K562 (cell line): ENCODE measurements around the gene ST6GALNAC6. TPM values are rescaled to one million over a fixed set of nuclear protein-coding genes. Genes with fewer than 3 reads are reported as not detected.

Experiments used
- ATAC-seq: fragments of 200-7000 bp; cut with Tn5 transposase; 3 replicates; pipeline ENCODE4 v1.9.1; 2020; ENCODE audit warnings: moderate library complexity
- BruUV-seq: library from RNA; stranded (reverse); fragments of 400-500 nt; replicated peaks from 2 replicates; lab custom pipeline; 2021; lab: Mats Ljungman, UMichigan
- CTCF ChIA-PET: fragments of 300-600 bp; formaldehyde crosslinking; extraction: SDS; loops from one replicate; lab custom pipeline; 2021; ENCODE audit warnings: low intra/inter-chr PET ratio; lab: Yijun Ruan, JAX
- POLR2A ChIA-PET: fragments of 300-600, 350-650 bp; sonication (Branson Sonifier 250); formaldehyde crosslinking; extraction: SDS; loops from one replicate; lab custom pipeline; 2021; ENCODE audit warnings: antibody characterized with exemption, inconsistent platforms; lab: Yijun Ruan, JAX
- DNase-seq, 4 experiments: peaks; one replicate each; pipeline versions ENCODE4 v3.0.0 to v3.0.0-alpha.2; 2011 to 2018; ENCODE audit warnings: low spot score in 3 of 4, mixed read lengths in 3 of 4; ENCODE audit errors: extremely low read depth in 1 of 4
- FAIRE-seq: peaks from 2 replicates; lab custom pipeline; 2011; peaks lifted over from hg19 to GRCh38; lab: Jason Lieb, UNC
- H2AFZ ChIP-seq: 2 replicates; pipeline ENCODE4 v1.6.0; 2011; ENCODE audit warnings: low read depth, low read length, control low read depth, inconsistent platforms
- H3K27ac ChIP-seq: fragments of 200-600 bp; 3 replicates; pipeline ENCODE4 v1.8.0; 2011; ENCODE audit warnings: low read depth, mild to moderate bottlenecking, control low read depth, inconsistent platforms, low read length, moderate library complexity, mixed read lengths; ENCODE audit errors: extremely low read depth
- H3K27me3 ChIP-seq, 2 experiments: fragments of 300-600 bp in 1 of 2; 2 replicates in 1 of 2; 3 replicates in 1 of 2; pipeline versions ENCODE4 v1.6.0 to v1.8.0; 2011; ENCODE audit warnings: inconsistent platforms in 2 of 2, low read length in 2 of 2, mild to moderate bottlenecking in 1 of 2, mixed read lengths in 1 of 2, moderate library complexity in 1 of 2; ENCODE audit not compliant: control insufficient read depth in 2 of 2, insufficient read depth in 2 of 2
- H3K36me3 ChIP-seq: fragments of 300-600 bp; 3 replicates; pipeline ENCODE4 v1.8.0; 2011; ENCODE audit warnings: mild to moderate bottlenecking, low read length, inconsistent platforms; ENCODE audit not compliant: control insufficient read depth, insufficient read depth
- H3K4me1 ChIP-seq, 2 experiments: fragments of 200-600 bp in 1 of 2; replicated peaks in 1 of 2; 2 replicates in 1 of 2; 3 replicates in 1 of 2; pipeline versions ENCODE4 v1.5.1 to v1.8.0; 2011; ENCODE audit warnings: inconsistent platforms in 2 of 2, low read length in 2 of 2, mild to moderate bottlenecking in 1 of 2, mixed read lengths in 1 of 2, moderate library complexity in 1 of 2; ENCODE audit not compliant: control insufficient read depth in 2 of 2, insufficient read depth in 2 of 2
- H3K4me2 ChIP-seq: 2 replicates; pipeline ENCODE4 v1.6.1; 2011; ENCODE audit warnings: low read length, control low read depth, inconsistent platforms, mixed read lengths; ENCODE audit not compliant: insufficient read depth
- H3K4me3 ChIP-seq: fragments of 200-600 bp; sonication (generic), shearing (Covaris generic); 2 replicates; pipeline ENCODE4 v1.5.1; 2016; ENCODE audit warnings: control low read depth, inconsistent platforms
- H3K79me2 ChIP-seq: fragments of 200-600 bp; 3 replicates; pipeline ENCODE4 v1.8.0; 2011; ENCODE audit warnings: low read length, inconsistent platforms; ENCODE audit not compliant: control insufficient read depth, insufficient read depth
- H3K9ac ChIP-seq, 2 experiments: 2 replicates each; pipeline versions ENCODE4 v1.6.0 to v1.6.1; 2011; ENCODE audit warnings: low read depth in 2 of 2, low read length in 2 of 2, control low read depth in 1 of 2, inconsistent platforms in 1 of 2, mild to moderate bottlenecking in 1 of 2, mixed read lengths in 1 of 2; ENCODE audit not compliant: insufficient read depth in 1 of 2
- H3K9me1 ChIP-seq: one replicate; pipeline ENCODE4 v1.6.0; 2011; ENCODE audit warnings: inconsistent platforms, mild to moderate bottlenecking, low read length, moderate library complexity; ENCODE audit not compliant: control insufficient read depth, insufficient read depth
- H3K9me3 ChIP-seq: replicated peaks from 2 replicates; pipeline ENCODE4 v1.5.1; 2011; ENCODE audit warnings: low read depth, low read length, inconsistent platforms; ENCODE audit not compliant: control insufficient read depth, insufficient read depth
- H4K20me1 ChIP-seq: replicated peaks from 2 replicates; pipeline ENCODE4 v1.6.1; 2011; ENCODE audit warnings: low read length, inconsistent platforms, mixed read lengths; ENCODE audit not compliant: control insufficient read depth, insufficient read depth
- CREM ChIP-seq: IDR thresholded peaks from 2 replicates; pipeline ENCODE4 v1.6.1; 2014; ENCODE audit warnings: antibody characterized with exemption, low read depth
- FOXP1 ChIP-seq: sonication (generic); formaldehyde crosslinking; IDR thresholded peaks from 2 replicates; pipeline ENCODE4 v1.8.0; 2022; ENCODE audit warnings: mild to moderate bottlenecking, missing genetic modification reagents
- HIVEP1 ChIP-seq: fragments of 250-450 bp; sonication (Bioruptor Pico); IDR thresholded peaks from 2 replicates; pipeline ENCODE4 v1.4.0; 2020; ENCODE audit warnings: mild to moderate bottlenecking
- JUN ChIP-seq, 2 experiments: sonication (generic) in 1 of 2; formaldehyde crosslinking in 1 of 2; IDR thresholded peaks; 2 replicates each; pipeline versions ENCODE4 v1.6.1 to v1.8.0; 2012 to 2022; ENCODE audit warnings: borderline replicate concordance in 2 of 2, mild to moderate bottlenecking in 2 of 2, improper control_type of control experiment in 1 of 2, low read depth in 1 of 2, low read length in 1 of 2, missing genetic modification reagents in 1 of 2
- KAT7 ChIP-seq: sonication (generic); formaldehyde crosslinking; IDR thresholded peaks from 2 replicates; pipeline ENCODE4 v1.8.0; 2022; ENCODE audit warnings: missing genetic modification reagents, mild to moderate bottlenecking, borderline replicate concordance
- MXD1 ChIP-seq: fragments of 250-450 bp; sonication (Bioruptor Pico); IDR thresholded peaks from 2 replicates; pipeline ENCODE4 v1.8.0; 2021; ENCODE audit warnings: borderline replicate concordance, mild to moderate bottlenecking, moderate library complexity; ENCODE audit not compliant: poor library complexity, severe bottlenecking
- MYBL2 ChIP-seq, 2 experiments: fragments of 450-650 bp in 1 of 2; sonication (generic) in 1 of 2; formaldehyde crosslinking in 1 of 2; IDR thresholded peaks; 2 replicates each; pipeline versions ENCODE4 v1.6.1 to v1.8.1; 2017 to 2022; ENCODE audit warnings: borderline replicate concordance in 1 of 2, inconsistent platforms in 1 of 2, low read depth in 1 of 2, mild to moderate bottlenecking in 1 of 2, missing genetic modification reagents in 1 of 2, moderate library complexity in 1 of 2
- NFIC ChIP-seq: fragments of 450-650 bp; IDR thresholded peaks from 2 replicates; pipeline ENCODE4 v1.6.1; 2017; ENCODE audit warnings: mild to moderate bottlenecking, inconsistent platforms
- RAD21 ChIP-seq, 2 experiments: fragments of 250-450 bp in 1 of 2; fragments of 450-650 bp in 1 of 2; sonication (Bioruptor Pico) in 1 of 2; formaldehyde crosslinking in 1 of 2; IDR thresholded peaks in 1 of 2; conservative IDR thresholded peaks in 1 of 2; 2 replicates each; pipeline versions ENCODE4 v1.4.0 to v1.8.0; 2020 to 2022; ENCODE audit warnings: mild to moderate bottlenecking in 2 of 2, moderate library complexity in 1 of 2
- RUNX1 ChIP-seq: sonication (generic); IDR thresholded peaks from 2 replicates; pipeline ENCODE4 v1.6.1; 2016; ENCODE audit warnings: antibody characterized with exemption, low read depth
- TGIF2 ChIP-seq: sonication (generic); formaldehyde crosslinking; IDR thresholded peaks from 2 replicates; pipeline ENCODE4 v1.8.1; 2022; ENCODE audit warnings: mild to moderate bottlenecking, missing genetic modification reagents, moderate library complexity
- WHSC1 ChIP-seq: IDR thresholded peaks from one replicate; pipeline ENCODE4 v1.6.1; 2012; ENCODE audit warnings: low read length, control low read depth, inconsistent platforms
- ZNF277 ChIP-seq: fragments of 250-450 bp; sonication (Bioruptor Pico); IDR thresholded peaks from 2 replicates; pipeline ENCODE4 v1.8.0; 2022; ENCODE audit warnings: inconsistent platforms, mild to moderate bottlenecking, moderate library complexity, borderline replicate concordance
- ZNF511 ChIP-seq: sonication (generic); formaldehyde crosslinking; IDR thresholded peaks from 2 replicates; pipeline ENCODE4 v1.8.0; 2022; ENCODE audit warnings: mild to moderate bottlenecking, missing genetic modification reagents
- WGBS: fragments of 100-300 bp; shearing (Covaris generic); methylation state at CpG from one replicate; pipeline ENCODE4 v1.1.6; 2016; ENCODE audit warnings: low coverage, mixed read lengths; ENCODE audit not compliant: insufficient coverage; ENCODE audit errors: missing lambda C conversion rate; 5-methylcytosine and 5-hydroxymethylcytosine counted together
- in situ Hi-C: fragments of 300-500 bp; cut with MboI; formaldehyde crosslinking; loops from 4 replicates; pipeline ENCODE4 v1.15.0; 2018; ENCODE audit warnings: inconsistent platforms, mixed read lengths
- intact Hi-C: fragments of 100-400 bp; cut with micrococcal nuclease; formaldehyde crosslinking; loops from 2 replicates; pipeline ENCODE4 v1.14.2; 2022
- polyA plus RNA-seq, 8 experiments: library from polyadenylated mRNA; depleted of rRNA in 4 of 8; stranded (reverse) in 5 of 8; unstranded in 3 of 8; fragments of >200 nt; fragmentation: Nextera tagmentation in 2 of 8; fragmentation: Illumina TruSeq in 1 of 8; extraction: Ambion mirVana in 2 of 8; extraction: Trizol in 1 of 8; gene quantifications; 2 replicates each; pipeline versions ENCODE4 v1.2.1 to v1.2.3, GENCODE V29; 2011 to 2014; ENCODE audit warnings: inconsistent platforms in 1 of 8, missing spikeins in 1 of 8
- total RNA-seq, 7 experiments: library from RNA; depleted of rRNA in 6 of 7; stranded (reverse); fragments of >200 nt in 6 of 7; fragmentation: Illumina TruSeq in 2 of 7; extraction: Trizol in 2 of 7; gene quantifications; 2 replicates each; pipeline versions ENCODE4 v1.2.1 to v1.2.3, GENCODE V29; 2011 to 2021; ENCODE audit warnings: low replicate concordance in 1 of 7
- TF ChIP-seq, protein P1 (sequence below): fragments of 250-450 bp; sonication (Bioruptor Pico); IDR thresholded peaks from 2 replicates; pipeline ENCODE4 v1.5.0; 2020; ENCODE audit warnings: mild to moderate bottlenecking

Gene ST6GALNAC6
- total and polyA plus RNA-seq, 9 of the 15 experiments (the other 6 are each of a cell fraction or from before 2014, with no cell fraction given): 0.13 to 23.0 (median 14.5) TPM

GRCh38 chr9:127944586-127945218 lies 45.3 kb upstream of the ST6GALNAC6 start (continued):
- TF ChIP-seq TGIF2 (CRISPR knock-in tag) (no peak), MXD1 (no peak), MYBL2 (IDR thresholded peaks at IDR 0.05; ENCODE audit: low read depth) (no peak), MYBL2 (CRISPR knock-in tag; IDR thresholded peaks at IDR 0.05; ENCODE audit: borderline replicate concordance) (no peak), RUNX1 (no peak), FOXP1 (no peak)
- TF ChIP-seq, all 486 proteins: peak for 0

- in situ Hi-C loops: no loop called here
- POLR2A ChIA-PET: interaction anchor here (0.6 to 2.1 kb wide), 11 partner anchors 9 to 151 kb away, joined by 3 to 10 read pairs (median 4); partner anchors contain the start of genes NAIF1 and PIP5KL1
- H3K79me2 ChIP-seq: no peaks in the 10 kb centered on the region; the same call in 2 of the 3 replicates
- FAIRE-seq (peak; percentile 85), DNase-seq (peak; percentile 82 to 89 (median 84)), ATAC-seq (peak; percentile 88)
- H3K9ac ChIP-seq: no peak overlapping the region
- H4K20me1 ChIP-seq: 0 out of 2 replicates have a peak, but pooled peaks cover 5% of the 10 kb centered on the region
- H3K36me3 ChIP-seq: peaks cover 26% of the 10 kb centered on the region; the same call in 2 of the 3 replicates
- no TSS peak for BruUV-seq
- peaks cover 38 to 65% of the 10 kb centered on the region in 2 experiments for H3K4me1 ChIP-seq
- no peak overlapping the region for H2AFZ ChIP-seq
- no peak overlapping the region for H3K4me2 ChIP-seq
- H3K27ac ChIP-seq: peak overlapping the region; percentile 19; the same call in 1 of the 3 replicates
- H3K9me1 ChIP-seq: peaks cover 6% of the 10 kb centered on the region
- no peaks in the 10 kb centered on the region for H3K27me3 ChIP-seq
- WGBS: 29% methylated on average over 11 of the region's 13 CpGs
- H3K4me3 ChIP-seq: no peak overlapping the region
- intact Hi-C loops: loop anchor here (1.0 kb wide), 2 partner anchors 92 to 174 kb away; no protein-coding TSS in a partner anchor
- CTCF ChIA-PET: interaction anchor here (1.2 to 3.9 kb wide), 3 partner anchors 91 to 174 kb away, joined by 4 to 57 read pairs (median 36); no protein-coding TSS in a partner anchor
- no peaks in the 10 kb centered on the region for H3K9me3 ChIP-seq
- peak; percentile 41; the same call in 1 of the 2 replicates for TF ChIP-seq CREM
- TF ChIP-seq KAT7 (CRISPR knock-in tag): no peak
- TF ChIP-seq JUN (IDR thresholded peaks at IDR 0.05; ENCODE audit: borderline replicate concordance, low read depth, low read length): peak; percentile 19; the same call in 1 of the 2 replicates
- no peak for TF ChIP-seq JUN (CRISPR knock-in tag; IDR thresholded peaks at IDR 0.05; ENCODE audit: borderline replicate concordance)
- TF ChIP-seq HIVEP1: no peak
- peak; percentile 94 to 97 for TF ChIP-seq RAD21 (CRISPR knock-in tag; conservative IDR thresholded peaks at IDR 0.05 in 1 of 2, IDR thresholded peaks at IDR 0.05 in 1 of 2)
- TF ChIP-seq ZNF277: no peak
- 0 out of 2 replicates have a peak, but pooled peaks have one; percentile 43 for TF ChIP-seq ZNF511 (CRISPR knock-in tag)
- no peak for TF ChIP-seq NFIC
- TF ChIP-seq, protein P1, sequence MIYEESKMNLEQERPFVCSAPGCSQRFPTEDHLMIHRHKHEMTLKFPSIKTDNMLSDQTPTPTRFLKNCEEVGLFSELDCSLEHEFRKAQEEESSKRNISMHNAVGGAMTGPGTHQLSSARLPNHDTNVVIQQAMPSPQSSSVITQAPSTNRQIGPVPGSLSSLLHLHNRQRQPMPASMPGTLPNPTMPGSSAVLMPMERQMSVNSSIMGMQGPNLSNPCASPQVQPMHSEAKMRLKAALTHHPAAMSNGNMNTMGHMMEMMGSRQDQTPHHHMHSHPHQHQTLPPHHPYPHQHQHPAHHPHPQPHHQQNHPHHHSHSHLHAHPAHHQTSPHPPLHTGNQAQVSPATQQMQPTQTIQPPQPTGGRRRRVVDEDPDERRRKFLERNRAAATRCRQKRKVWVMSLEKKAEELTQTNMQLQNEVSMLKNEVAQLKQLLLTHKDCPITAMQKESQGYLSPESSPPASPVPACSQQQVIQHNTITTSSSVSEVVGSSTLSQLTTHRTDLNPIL (CRISPR knock-in tag): no peak
- TF ChIP-seq WHSC1: no peak
Observed at GRCh38 chr9:127943731-127944144, 44.3 kb upstream of the ST6GALNAC6 start.
